C4-2B (cell line): ENCODE results near the gene SETBP1.

Experiments
- ZFX ChIP-seq: fragments of 450-650 bp; IDR thresholded peaks from 2 replicates; pipeline ENCODE4 v1.6.1; 2017
- TF ChIP-seq, protein P1 (sequence below): fragments of 450-650 bp; conservative IDR thresholded peaks from 2 replicates; pipeline ENCODE4 v1.5.1; 2017; ENCODE audit warnings: mild to moderate bottlenecking

DNA sequence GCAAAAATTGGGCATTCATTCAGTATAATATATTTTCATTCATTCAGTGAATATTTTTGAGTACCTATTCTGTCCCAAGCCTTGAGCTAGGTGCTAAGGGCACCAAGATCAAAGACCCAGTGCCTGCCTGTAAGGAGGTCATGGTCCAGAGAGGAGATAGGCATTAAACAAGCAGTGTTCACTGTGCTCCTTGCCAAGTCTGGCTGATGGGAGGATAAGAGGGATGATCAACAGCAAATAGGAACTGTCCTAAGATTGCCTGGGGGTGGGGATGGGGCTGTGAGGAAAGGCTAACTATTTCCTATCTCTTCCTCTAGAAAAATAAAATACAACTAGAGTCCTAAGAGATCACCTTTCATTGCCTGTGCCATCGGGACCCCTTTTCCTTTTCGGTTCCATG is 60.4 kb downstream of the SETBP1 start:
- TF ChIP-seq, protein P1, sequence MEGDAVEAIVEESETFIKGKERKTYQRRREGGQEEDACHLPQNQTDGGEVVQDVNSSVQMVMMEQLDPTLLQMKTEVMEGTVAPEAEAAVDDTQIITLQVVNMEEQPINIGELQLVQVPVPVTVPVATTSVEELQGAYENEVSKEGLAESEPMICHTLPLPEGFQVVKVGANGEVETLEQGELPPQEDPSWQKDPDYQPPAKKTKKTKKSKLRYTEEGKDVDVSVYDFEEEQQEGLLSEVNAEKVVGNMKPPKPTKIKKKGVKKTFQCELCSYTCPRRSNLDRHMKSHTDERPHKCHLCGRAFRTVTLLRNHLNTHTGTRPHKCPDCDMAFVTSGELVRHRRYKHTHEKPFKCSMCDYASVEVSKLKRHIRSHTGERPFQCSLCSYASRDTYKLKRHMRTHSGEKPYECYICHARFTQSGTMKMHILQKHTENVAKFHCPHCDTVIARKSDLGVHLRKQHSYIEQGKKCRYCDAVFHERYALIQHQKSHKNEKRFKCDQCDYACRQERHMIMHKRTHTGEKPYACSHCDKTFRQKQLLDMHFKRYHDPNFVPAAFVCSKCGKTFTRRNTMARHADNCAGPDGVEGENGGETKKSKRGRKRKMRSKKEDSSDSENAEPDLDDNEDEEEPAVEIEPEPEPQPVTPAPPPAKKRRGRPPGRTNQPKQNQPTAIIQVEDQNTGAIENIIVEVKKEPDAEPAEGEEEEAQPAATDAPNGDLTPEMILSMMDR: no peak
- no peak for TF ChIP-seq ZFX
